NCI-H2196 treated with DMSO at 0.1 percent for 48 hours (cell line): ENCODE results near the gene FBXW4.

Experiments
- DNase-seq: peaks from one replicate; lab custom pipeline; 2025; ENCODE audit not compliant: unreplicated experiment; lab: John Stamatoyannopoulos, UW

Gene FBXW4

DNA sequence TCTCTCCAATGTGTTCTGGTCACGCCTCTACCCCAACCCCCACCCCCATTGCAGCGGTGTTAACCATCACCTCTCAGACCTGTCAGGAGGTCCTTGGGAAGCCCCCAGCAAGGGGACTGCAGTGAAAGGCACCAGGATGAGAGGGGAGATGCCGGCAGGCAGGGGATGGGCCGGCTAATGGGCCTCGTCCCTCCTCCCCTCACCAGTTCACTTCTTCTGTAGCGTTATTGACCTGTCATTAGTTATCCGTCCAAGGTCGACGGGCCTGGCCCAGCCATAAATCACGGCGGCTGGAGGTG lies 125.7 kb downstream of the FBXW4 start:
- no peak for DNase-seq

DNA sequence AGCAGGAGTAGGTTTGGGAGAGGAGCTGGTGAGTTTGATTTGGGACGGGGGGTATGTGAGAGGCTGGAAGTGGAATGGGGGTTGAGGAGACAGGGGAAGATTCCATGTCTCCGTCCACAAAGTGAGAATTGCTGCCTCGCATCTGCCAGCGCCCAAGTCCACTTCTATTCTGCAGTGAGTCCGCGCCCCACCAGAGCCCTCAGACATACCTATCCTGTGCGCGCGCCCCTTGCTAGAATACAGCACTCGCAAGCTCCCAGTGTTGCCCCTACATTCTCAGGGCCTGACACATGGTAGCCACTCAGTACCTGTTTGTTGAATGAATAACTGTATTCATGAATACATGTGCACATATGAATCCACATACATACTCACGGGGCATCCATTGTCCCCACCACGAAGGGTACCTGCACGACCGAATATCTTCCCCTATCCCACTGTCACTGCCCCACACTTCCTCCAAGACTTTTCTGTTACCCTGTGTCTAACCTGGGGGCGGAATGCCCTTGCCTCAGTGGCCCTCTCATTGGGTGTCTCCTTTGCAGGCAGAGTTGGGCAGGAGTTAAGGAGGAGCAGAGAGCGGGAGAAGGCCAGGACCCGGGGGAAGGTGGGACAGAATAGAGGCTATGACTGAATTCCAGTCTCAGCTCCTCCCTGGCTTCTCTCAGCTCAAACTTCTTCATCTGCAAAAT lies 126.8 kb downstream of the FBXW4 start:
- DNase-seq, result no peak

- DNase-seq, result no peak
Observed at GRCh38 chr10:101567165-101568006, 127.6 kb downstream of the FBXW4 start.

GRCh38 chr10:101566333-101567164 lies 128.4 kb downstream of the FBXW4 start:
- no peak for DNase-seq

DNA sequence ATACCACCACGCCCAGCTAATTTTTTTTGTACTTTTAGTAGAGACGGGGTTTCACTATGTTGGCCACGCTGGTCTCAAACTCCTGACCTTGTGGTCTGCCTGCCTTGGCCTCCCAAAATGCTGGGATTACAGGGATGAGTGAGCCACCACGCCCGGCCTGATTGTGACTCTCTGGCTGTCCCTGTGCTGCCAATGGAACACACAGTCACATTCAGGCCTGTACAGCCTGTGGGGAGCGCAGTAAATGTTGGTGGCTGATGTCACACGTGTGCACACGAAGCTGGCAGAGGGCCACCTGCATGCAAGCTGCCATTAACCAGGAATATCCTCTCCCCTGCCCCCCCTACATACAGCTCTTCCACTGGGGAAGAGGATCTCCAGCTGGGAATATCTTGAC lies 129.0 kb downstream of the FBXW4 start:
- no peak for DNase-seq

- no peak for DNase-seq
Observed at GRCh38 chr10:101565370-101565900, 129.5 kb downstream of the FBXW4 start.

DNA sequence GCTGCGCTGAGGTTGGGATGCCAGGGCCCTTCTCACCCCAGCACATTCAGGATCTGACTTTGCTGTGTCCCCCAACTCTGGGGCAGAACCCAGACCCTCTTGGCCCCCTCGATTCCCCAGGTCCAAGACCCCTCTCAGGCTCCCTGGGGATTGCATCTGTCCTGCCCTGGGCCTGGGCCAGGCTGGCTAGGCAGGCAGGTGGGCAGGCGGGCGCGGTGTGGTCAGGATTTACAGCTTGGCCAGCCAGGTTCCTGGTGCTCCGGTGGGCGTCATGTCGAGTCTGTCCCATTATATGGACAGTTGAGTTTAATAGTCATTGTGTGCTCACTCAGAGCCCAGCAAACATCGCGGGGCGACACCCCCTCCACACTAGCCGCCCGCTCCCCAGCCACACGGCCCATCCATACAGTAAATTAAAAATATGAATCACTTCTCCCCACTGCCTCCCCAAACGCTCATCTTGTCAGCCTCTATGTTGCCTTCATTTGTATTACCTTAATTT lies 130.4 kb downstream of the FBXW4 start:
- no peak for DNase-seq

DNA sequence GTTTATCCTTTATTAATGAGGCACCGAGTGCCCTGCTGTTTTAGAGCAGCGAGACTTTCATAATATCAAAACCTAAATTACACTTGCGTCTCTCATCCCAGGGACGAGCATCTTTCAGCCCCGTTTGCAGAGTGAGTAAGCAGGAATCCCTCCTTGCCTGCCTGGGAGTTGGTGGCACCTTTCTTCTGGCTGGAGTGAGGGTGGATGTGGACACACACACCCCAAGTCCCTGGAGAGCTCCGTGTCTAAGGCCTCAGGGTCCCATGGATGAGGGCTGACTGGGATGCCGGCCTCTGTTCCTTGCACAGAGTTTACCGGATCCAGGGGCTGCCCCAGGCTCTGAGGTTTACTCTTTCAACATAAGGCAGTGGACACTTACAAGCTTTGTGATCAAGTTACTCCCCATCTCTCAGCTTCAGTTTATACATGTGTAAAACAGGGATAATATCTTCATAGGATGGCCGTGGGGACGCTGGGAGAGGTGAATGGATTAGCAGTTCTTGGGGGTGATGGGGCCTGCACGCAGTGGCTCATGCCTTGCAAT lies 131.4 kb downstream of the FBXW4 start:
- no peak for DNase-seq

DNA sequence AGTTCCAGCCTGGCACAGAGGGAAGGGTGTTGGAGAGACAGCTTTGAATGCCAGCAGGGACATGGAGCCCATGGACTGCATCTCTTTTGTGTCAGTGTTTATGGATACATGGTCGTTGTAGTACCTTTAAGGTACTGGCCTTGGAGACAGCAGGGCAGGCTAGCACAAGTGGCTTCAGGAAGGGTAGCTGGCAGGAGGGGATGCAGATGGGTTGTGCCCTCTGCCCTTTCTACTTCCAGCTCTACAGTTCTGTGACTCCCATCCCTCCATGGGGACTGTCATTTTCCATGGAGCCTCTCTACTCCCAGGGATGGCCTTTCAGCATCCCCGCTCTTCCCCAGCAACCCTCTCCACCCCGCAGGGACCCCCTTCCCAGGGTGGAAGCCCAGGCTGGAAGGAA lies 132.0 kb downstream of the FBXW4 start:
- DNase-seq, result no peak

DNA sequence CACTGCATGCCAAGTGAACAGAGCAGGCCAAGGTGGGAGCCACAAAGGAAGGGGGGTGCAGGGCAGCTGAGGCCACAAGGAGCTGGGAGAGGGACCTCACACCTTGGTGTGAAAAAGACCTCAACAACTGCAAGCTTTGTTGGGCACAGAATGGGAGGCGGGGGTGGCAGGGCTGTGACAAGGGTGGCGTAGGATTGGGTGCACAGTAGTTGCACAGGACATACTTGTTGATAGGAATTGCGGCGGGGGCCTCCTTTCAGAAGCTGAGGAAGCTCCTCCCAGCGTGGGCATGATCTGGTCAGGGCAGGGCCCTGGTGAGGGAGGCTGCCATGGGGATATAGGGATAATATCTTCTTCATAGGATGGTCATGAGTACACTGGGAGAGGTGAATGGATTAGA lies 132.7 kb downstream of the FBXW4 start:
- no peak for DNase-seq

DNA sequence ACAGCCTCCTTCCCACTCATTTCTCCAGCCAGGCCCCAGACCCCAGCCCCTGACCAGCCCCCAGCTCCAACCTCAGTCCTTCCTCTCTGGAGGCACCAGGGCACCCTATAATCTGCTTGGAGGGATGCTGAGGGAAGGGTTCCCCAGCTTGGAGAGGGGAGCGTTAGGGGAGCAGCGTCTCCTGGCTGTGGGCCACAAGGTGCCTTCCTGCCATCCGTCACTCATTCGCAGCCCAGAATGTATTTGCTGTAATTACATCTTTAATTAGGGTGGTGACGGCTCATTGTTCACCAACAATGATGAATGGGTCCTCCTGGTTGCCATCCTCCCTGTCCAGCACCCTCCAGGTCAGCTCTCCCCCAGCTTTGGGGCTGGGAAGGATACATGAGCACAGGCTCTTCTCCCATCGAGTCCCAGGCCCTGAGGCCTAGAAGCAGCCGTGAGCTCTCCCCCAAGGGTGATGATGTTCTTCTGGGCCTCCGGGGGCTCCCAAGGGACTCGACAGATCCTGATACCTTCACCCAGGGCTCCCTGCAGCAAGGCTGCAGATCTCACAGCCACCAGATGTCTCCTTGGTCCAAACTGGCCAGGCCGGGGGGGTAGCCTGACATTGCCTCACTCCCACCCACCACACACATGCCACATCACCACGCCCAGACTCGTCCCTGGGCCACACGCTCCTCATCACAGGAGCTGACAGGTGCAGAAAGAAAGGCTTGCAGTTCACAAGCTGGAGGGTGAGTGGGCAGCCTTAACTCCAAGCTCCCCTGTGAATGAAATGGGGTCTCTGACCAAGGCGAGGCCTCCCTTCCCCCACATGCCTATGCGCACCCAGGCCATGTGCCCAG lies 133.7 kb downstream of the FBXW4 start:
- DNase-seq, result no peak
